ENCODE data around the gene ADCYAP1R1. TPM values are rescaled to one million over a fixed set of nuclear protein-coding genes. Genes with fewer than 3 reads are reported as not detected.

Gene ADCYAP1R1
- total RNA-seq, 1 donor from 2014 or later, result 0.48 TPM

GRCh38 chr7:31067491-31067890 is 15.4 kb downstream of the ADCYAP1R1 start:
- DNase-seq (ENCODE audit: low spot score), result no peak

- no peak for DNase-seq (ENCODE audit: low spot score)
These were observed 16.0 kb downstream of the ADCYAP1R1 start for GRCh38 chr7:31068006-31068675.

- no peak for DNase-seq (ENCODE audit: low spot score)
These were observed 17.9 kb downstream of the ADCYAP1R1 start for GRCh38 chr7:31069860-31070555.

GRCh38 chr7:31070991-31071644 is 19.0 kb downstream of the ADCYAP1R1 start:
- DNase-seq (ENCODE audit: low spot score), result no peak

GRCh38 chr7:31071645-31072029 is 19.5 kb downstream of the ADCYAP1R1 start:
- no peak for DNase-seq (ENCODE audit: low spot score)

- no peak for DNase-seq (ENCODE audit: low spot score)
These were observed 21.4 kb downstream of the ADCYAP1R1 start for GRCh38 chr7:31073326-31074119.

- no peak for DNase-seq (ENCODE audit: low spot score)
These were observed 21.9 kb downstream of the ADCYAP1R1 start for GRCh38 chr7:31074120-31074383.

GRCh38 chr7:31074403-31075085 is 22.4 kb downstream of the ADCYAP1R1 start:
- no peak for DNase-seq (ENCODE audit: low spot score)

GRCh38 chr7:31075086-31075405 is 22.9 kb downstream of the ADCYAP1R1 start:
- DNase-seq (ENCODE audit: low spot score), result no peak

GRCh38 chr7:31076051-31076450 is 23.9 kb downstream of the ADCYAP1R1 start:
- no peak for DNase-seq (ENCODE audit: low spot score)

- DNase-seq (ENCODE audit: low spot score), result no peak
These were observed 24.7 kb downstream of the ADCYAP1R1 start for GRCh38 chr7:31076641-31077310.

GRCh38 chr7:31077484-31078362 is 25.6 kb downstream of the ADCYAP1R1 start:
- no peak for DNase-seq (ENCODE audit: low spot score)

GRCh38 chr7:31078363-31078990 is 26.4 kb downstream of the ADCYAP1R1 start:
- DNase-seq (ENCODE audit: low spot score), result no peak

- no peak for DNase-seq (ENCODE audit: low spot score)
These were observed 27.2 kb downstream of the ADCYAP1R1 start for GRCh38 chr7:31079126-31079823.

- no peak for DNase-seq (ENCODE audit: low spot score)
These were observed 27.9 kb downstream of the ADCYAP1R1 start for GRCh38 chr7:31079824-31080511.

GRCh38 chr7:31080763-31081162 is 28.7 kb downstream of the ADCYAP1R1 start:
- no peak for DNase-seq (ENCODE audit: low spot score)

- peak; percentile 4 for DNase-seq (ENCODE audit: low spot score)
These were observed 29.9 kb downstream of the ADCYAP1R1 start for GRCh38 chr7:31082017-31082416.

- DNase-seq (ENCODE audit: low spot score), result peak; percentile 49
These were observed 30.3 kb downstream of the ADCYAP1R1 start for GRCh38 chr7:31082447-31082846.

All from umbilical cord (tissue), 2 donors.